Measurements from ENCODE around the gene DSCAML1. TPM values are rescaled to one million over a fixed set of nuclear protein-coding genes. Genes with fewer than 3 reads are reported as not detected.

DSCAML1 gene
- total RNA-seq, 2 donors from 2014 or later, result 2.8 TPM; not detected in 1

DNA sequence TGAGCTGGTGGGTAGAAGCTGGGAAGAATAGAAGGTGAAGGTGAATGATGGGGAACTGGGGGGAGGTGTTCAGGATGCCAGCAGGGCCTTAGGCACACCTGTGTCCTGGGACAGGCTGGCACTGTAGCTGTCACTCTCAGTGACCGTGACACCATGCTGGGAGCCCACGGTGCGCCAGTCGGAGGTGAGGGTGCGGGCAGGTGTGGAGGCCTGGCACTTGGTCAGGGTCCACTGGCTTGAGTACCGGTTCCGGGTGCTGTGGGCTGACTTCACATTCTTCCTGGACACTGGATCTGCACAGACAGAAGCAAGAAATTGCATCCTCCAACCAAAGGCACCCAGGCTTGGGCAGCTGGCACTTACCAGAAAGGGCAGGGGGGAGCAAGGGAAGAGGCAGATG is 365.6 kb downstream of the DSCAML1 start:
- H3K27ac Mint-ChIP-seq, result no peak overlapping the region
- H3K36me3 Mint-ChIP-seq (ENCODE audit: low read depth), result no peaks in the 10 kb centered on the region
- H3K4me3 Mint-ChIP-seq, result no peak overlapping the region
- no peak for ATAC-seq (replicated peaks)
- peaks cover 4% of the 10 kb centered on the region for H3K27me3 Mint-ChIP-seq
- peaks cover 5% of the 10 kb centered on the region for H3K4me1 Mint-ChIP-seq
- H3K9me3 Mint-ChIP-seq, result no peaks in the 10 kb centered on the region

DNA sequence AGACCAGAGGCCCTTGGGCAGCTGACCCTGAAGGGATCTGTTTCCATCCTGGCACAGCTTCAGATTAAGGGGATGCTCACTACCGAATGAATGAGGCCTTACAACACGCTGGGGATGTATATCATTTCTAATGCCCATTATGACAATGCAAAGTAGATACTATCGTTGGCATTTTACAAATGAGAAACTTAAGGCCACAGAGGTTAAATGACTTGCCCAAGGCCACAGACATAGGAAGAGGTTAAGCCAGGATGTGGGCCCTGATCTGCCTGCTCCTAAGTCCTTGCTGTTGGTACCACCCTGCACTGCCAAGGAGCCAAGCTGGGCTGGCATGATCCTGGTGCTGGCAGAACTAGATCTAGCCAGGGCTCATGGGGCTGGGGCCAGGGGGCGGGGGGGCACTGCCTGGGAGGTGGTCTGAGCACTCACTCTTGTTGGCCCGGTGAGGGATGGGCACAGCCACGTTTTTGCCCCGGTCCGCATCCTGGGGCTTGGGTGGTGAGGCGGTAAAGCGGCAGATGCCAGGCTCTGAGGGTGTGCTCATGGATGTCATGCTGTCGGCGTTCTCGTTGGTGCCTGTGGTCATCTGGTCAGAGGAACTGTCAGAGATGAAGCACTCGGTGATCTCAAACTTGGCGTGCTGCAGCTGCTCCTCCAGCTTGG is 366.6 kb downstream of the DSCAML1 start:
- H3K27ac Mint-ChIP-seq, result no peak overlapping the region
- no peak overlapping the region for H3K4me3 Mint-ChIP-seq
- peak; percentile 19 for ATAC-seq (replicated peaks)
- peaks cover 5% of the 10 kb centered on the region for H3K4me1 Mint-ChIP-seq
- no peaks in the 10 kb centered on the region for H3K27me3 Mint-ChIP-seq
- H3K36me3 Mint-ChIP-seq (ENCODE audit: low read depth), result no peaks in the 10 kb centered on the region
- no peaks in the 10 kb centered on the region for H3K9me3 Mint-ChIP-seq

DNA sequence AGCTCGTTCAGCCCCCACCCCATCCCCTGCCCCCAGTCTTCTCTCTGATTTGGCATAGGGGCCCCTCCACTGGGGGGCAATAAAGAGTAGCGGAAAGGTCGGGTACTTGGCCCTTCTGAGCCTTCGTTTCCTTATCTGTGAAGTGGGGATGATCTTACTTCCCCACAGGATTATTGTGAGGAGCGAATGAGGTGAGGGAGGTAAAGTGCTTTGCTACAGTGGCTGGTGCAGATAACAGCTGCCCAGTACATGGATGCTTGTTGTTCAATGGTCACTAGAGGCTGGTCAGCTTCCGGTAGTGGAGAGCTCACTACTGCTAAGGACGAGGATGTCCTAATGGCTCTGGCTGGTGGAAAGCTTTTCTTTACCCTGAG is 368.2 kb downstream of the DSCAML1 start:
- Mint-ChIP-seq H3K27ac (no peak overlapping the region), H3K36me3 (ENCODE audit: low read depth) (no peaks in the 10 kb centered on the region), H3K4me1 (peaks cover 5% of the 10 kb centered on the region), H3K4me3 (no peak overlapping the region), H3K9me3 (no peaks in the 10 kb centered on the region), H3K27me3 (no peaks in the 10 kb centered on the region)
- no peak for ATAC-seq (replicated peaks)

DNA sequence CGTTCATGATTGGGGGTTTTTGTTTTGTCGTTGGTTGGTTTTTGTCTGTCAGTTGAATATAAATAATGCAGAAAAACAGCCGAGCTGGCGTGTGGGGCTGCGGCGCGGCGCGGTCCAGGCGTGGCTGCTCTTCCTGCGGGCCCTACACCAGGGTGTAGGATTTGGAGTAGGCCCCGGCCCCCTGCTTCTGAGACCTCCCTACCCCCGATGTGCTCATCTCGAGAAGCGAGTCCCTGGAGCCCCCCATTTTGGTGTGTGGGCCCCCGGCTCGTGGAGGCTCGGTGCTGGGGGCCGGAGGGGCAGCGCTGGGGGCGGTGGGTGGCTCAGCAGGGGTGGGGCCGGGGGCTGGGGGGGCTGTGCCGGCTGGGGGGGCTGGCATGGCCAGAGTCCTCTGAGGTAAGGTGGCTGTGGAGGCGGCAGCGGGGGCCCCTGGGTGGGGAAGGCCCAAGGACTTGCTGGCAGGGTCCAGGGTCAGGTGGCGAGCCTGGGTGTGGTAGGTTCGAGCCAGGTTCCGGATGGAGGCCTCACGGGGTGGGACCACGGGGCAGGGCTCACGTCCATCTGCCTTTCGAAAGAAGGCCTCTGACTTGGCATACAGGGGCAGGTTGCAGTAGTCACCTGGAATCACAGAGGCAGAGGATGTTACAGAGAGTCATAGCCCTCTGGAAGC is 368.7 kb downstream of the DSCAML1 start:
- ATAC-seq (replicated peaks), result no peak
- Mint-ChIP-seq H3K4me1 (peaks cover 5% of the 10 kb centered on the region), H3K27me3 (no peaks in the 10 kb centered on the region), H3K27ac (no peak overlapping the region), H3K4me3 (no peak overlapping the region), H3K36me3 (ENCODE audit: low read depth) (no peaks in the 10 kb centered on the region), H3K9me3 (no peaks in the 10 kb centered on the region)

DNA sequence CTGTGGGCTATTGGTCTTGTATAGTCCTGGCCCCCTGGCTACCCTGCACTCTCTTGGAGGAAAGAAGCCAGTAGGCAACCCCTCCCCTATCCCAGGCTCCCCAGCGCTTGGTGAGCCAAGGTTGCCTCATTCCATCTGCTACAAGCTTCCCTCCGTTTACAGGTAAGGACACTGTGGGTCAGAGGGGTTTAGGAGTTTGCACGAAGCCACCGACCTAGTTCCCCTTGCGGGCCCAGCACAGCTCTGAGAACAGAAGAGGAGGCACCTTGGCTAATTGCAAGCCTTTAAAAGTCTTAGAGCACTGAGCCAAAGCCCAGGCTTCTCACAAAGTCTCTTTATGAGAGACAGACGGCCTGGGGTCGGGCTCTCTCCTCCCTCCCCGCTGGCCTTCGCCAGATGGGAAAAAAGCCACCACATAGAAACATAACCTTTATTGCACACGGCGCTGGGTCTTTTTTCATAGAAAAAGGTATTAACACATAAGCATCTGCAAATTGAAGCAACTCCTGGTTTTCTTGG is 369.6 kb downstream of the DSCAML1 start:
- Mint-ChIP-seq H3K27ac (no peak overlapping the region), H3K27me3 (no peaks in the 10 kb centered on the region), H3K9me3 (no peaks in the 10 kb centered on the region), H3K4me1 (peaks cover 5% of the 10 kb centered on the region), H3K4me3 (no peak overlapping the region), H3K36me3 (ENCODE audit: low read depth) (no peaks in the 10 kb centered on the region)
- ATAC-seq (replicated peaks), result no peak

DNA sequence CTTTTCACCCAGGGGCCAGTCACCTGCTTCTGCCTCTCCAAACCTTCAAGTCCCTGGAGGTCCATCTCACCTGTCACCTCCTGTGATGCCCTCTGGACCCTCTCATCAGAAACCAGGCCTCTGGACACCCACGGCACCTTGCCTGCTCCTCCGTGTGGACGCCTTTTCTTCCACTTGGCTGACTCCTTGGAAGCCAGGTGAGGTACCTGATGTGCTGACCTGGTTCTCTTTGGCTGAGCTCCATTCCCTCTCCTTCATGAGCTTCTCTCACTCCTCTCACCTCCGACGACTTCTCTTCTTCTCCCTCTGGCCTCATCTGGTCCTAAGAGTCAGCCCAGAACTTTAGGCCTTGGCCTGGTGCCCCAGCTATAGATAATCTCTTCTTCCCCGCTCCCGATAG is 370.1 kb downstream of the DSCAML1 start:
- H3K27me3 Mint-ChIP-seq, result no peaks in the 10 kb centered on the region
- peaks cover 5% of the 10 kb centered on the region for H3K4me1 Mint-ChIP-seq
- no peaks in the 10 kb centered on the region for H3K36me3 Mint-ChIP-seq (ENCODE audit: low read depth)
- ATAC-seq (replicated peaks), result no peak
- H3K27ac Mint-ChIP-seq, result no peak overlapping the region
- no peaks in the 10 kb centered on the region for H3K9me3 Mint-ChIP-seq
- no peak overlapping the region for H3K4me3 Mint-ChIP-seq

DNA sequence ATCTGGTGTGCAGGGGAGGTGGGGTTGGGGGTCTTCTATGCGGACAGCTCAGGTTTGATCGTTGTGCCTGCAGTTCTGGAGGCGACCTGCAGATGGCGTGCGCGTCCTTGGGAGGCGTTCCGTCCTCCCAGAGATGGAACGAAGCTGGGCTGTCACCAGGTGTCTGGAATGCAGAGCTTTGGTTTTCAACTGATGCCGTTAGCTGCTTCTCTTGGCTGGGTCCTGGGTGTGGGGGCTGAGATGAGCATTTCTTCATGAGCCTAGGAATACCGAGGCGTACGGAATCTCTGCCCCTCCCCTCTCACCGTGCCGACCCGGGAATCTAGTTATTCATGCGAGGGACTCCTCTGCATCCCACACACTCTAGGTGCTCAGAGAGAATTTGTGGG is 370.7 kb downstream of the DSCAML1 start:
- Mint-ChIP-seq H3K9me3 (no peaks in the 10 kb centered on the region), H3K27me3 (peaks cover 1% of the 10 kb centered on the region), H3K4me3 (no peak overlapping the region), H3K27ac (no peak overlapping the region), H3K36me3 (ENCODE audit: low read depth) (no peaks in the 10 kb centered on the region), H3K4me1 (peaks cover 5% of the 10 kb centered on the region)
- ATAC-seq (replicated peaks), result peak; percentile 48

DNA sequence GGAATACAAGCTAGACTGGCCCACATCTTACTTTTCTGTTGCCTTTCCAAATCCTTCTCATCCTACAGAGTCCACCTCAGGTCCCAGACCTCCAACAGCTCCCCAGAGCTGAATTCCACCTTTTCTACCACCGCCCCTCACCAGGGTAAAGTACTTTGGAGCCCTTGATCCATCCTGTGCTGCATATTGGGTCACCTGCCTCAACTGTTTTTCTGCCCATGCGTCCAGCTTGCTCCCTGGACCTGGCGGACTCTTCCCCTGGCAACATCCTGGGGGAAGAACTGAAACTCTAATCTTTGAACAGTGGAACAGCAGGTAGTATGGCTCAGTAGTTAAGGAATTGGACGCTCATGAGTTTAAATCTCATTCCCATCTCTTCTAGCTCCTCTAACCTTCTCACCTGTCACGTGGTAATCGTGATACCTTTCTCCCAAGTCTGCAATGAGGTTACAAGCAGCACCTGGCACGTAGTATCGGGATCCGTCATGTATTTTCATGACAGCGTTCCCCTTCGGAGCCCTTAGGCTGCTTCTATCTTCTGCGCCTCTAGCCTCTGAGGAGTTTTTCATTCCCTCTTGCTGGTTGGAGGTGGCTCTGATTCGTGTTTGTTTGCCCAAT is 371.2 kb downstream of the DSCAML1 start:
- Mint-ChIP-seq H3K4me3 (no peak overlapping the region), H3K36me3 (ENCODE audit: low read depth) (no peaks in the 10 kb centered on the region), H3K27me3 (peaks cover 3% of the 10 kb centered on the region), H3K4me1 (peaks cover 5% of the 10 kb centered on the region), H3K9me3 (no peaks in the 10 kb centered on the region), H3K27ac (no peak overlapping the region)
- ATAC-seq (replicated peaks), result no peak

DNA sequence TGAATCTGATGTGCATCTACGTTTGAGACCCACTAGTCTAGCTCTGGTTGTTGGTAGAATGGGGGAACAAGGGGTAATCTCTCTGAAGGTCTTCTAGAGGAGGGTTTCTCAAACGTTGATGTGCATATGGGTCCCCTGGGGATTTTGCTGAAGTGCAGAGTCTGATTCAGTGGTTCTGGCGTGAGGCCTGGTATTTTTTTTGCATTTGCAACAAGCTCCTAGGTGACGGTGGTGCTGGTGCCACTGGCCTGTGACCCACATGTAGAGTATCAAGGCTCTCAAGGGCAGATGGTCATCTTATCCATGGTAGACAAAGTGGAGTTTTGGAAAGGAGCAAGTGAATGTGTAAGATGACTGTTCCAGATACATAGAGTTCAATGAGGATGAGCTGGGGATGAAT is 372.2 kb downstream of the DSCAML1 start:
- no peak overlapping the region for H3K4me3 Mint-ChIP-seq

DNA sequence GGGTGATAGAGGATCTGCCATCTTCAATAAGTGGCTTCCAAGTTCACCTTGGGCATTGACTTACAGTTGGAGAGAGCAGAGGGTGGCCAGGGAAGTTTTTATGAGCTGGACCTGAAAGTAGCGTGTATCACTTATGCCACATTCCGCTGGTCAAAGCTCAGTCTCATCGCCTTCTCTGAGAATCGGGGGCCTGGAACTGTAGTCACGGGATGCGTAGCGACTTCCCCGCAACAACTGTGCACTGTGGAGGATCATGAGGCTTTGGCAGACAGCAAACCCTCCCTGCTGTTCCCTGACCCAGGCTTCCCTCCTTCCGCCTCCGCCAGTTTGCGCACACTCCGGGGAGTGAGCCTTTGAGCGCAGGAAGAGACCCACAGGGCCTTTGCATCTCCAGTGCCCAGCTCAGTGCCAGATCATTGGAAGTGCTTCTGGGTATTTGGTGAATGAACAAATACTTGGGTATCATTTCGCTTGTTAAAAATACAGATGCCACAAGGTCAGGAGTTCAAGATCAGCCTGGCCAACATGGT is 373.9 kb downstream of the DSCAML1 start:
- H3K9me3 Mint-ChIP-seq, result no peaks in the 10 kb centered on the region
- H3K4me3 Mint-ChIP-seq, result no peak overlapping the region
- H3K27ac Mint-ChIP-seq, result no peak overlapping the region
- peaks cover 5% of the 10 kb centered on the region for H3K4me1 Mint-ChIP-seq
- no peaks in the 10 kb centered on the region for H3K36me3 Mint-ChIP-seq (ENCODE audit: low read depth)
- peaks cover 3% of the 10 kb centered on the region for H3K27me3 Mint-ChIP-seq
- no peak for ATAC-seq (replicated peaks)

More for the DNA sequence above, 372.2 kb downstream of the DSCAML1 start:
- Mint-ChIP-seq H3K9me3 (no peaks in the 10 kb centered on the region), H3K36me3 (ENCODE audit: low read depth) (no peaks in the 10 kb centered on the region), H3K4me1 (peaks cover 5% of the 10 kb centered on the region), H3K27me3 (peaks cover 3% of the 10 kb centered on the region), H3K27ac (no peak overlapping the region)
- no peak for ATAC-seq (replicated peaks)

DNA sequence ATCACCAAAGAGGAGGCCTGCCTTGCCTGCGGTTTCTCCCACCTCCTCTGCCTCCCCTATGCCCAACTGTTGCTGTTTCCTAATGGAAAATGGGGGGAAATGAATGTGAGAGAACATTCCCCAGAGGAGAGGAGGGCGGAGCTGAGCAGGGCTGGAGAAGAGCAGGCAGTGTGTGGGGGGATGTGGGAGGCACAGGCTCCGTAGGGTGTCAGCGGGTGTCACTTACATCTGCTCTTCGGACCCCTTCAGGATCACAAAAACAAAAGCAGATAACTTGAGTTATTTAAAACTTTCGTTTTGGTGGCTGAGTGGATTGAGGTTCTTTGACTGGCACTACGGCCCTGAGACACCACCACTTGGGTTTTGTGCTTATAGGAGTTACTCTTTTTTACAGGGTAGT is 375.5 kb downstream of the DSCAML1 start:
- Mint-ChIP-seq H3K4me3 (no peak overlapping the region), H3K27ac (no peak overlapping the region), H3K4me1 (no peaks in the 10 kb centered on the region), H3K27me3 (peaks cover 3% of the 10 kb centered on the region), H3K36me3 (ENCODE audit: low read depth) (no peaks in the 10 kb centered on the region), H3K9me3 (no peaks in the 10 kb centered on the region)
- no peak for ATAC-seq (replicated peaks)

DNA sequence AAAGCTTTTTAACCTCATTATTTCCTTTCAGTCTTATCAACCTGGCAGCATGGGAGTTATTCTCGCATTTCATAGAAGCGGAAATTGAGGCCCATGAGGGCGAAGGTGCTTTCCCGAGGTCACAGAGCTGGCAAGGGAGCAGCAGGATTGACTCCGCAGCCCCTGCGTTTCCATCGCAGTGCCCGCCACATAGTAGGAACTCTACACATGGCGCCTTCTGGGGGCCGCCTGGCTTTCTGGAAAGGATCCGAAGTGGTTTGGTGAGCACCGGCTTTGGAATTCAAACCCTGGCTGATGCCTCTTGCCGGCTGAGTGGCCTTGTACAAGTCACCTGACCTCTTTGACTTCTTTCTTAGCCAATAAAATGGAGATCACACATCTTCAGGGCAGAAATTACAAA is 376.0 kb downstream of the DSCAML1 start:
- no peak for ATAC-seq (replicated peaks)
- Mint-ChIP-seq H3K27ac (no peak overlapping the region), H3K27me3 (peaks cover 3% of the 10 kb centered on the region), H3K36me3 (ENCODE audit: low read depth) (no peaks in the 10 kb centered on the region), H3K4me3 (no peak overlapping the region), H3K9me3 (no peaks in the 10 kb centered on the region), H3K4me1 (no peaks in the 10 kb centered on the region)

DNA sequence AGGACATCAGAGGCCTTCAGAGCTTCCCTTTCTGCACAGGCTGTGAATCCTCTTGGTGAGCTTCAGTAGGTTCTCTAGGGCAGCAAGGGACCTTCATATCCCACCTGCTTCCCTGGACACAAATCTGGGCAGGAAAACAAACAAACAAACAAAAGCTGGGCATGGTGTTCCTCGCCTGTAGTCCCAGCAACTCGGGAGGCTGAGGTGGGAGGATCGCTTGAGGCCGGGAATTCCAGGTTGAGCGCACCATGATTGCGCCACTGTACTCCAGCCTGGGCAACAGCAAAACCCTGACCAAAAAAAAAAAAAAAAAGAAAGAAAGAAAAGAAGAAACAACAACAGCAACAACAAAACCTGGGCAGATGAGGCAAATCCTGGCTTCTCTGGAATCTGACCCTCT is 376.4 kb downstream of the DSCAML1 start:
- H3K4me1 Mint-ChIP-seq, result no peaks in the 10 kb centered on the region
- H3K36me3 Mint-ChIP-seq (ENCODE audit: low read depth), result no peaks in the 10 kb centered on the region
- peaks cover 3% of the 10 kb centered on the region for H3K27me3 Mint-ChIP-seq
- no peak overlapping the region for H3K27ac Mint-ChIP-seq
- no peak for ATAC-seq (replicated peaks)
- no peak overlapping the region for H3K4me3 Mint-ChIP-seq
- H3K9me3 Mint-ChIP-seq, result no peaks in the 10 kb centered on the region

DNA sequence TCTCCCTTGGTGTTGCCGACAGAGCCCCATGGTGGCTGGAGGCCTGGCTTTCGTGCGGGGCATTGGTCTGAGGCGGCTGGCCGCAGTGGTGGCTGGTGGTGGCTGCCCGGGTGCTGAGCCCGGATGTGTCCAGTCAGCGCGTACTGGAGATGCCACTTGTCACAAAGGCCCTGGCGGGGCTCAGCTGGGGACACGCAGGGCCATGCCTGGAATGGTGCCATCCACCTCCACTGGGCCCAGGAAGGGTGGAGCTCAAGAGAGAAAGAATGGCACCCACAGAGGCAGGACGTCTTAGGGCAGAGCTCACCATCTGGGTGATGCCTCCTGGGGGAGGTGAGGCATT is 376.9 kb downstream of the DSCAML1 start:
- H3K36me3 Mint-ChIP-seq (ENCODE audit: low read depth), result no peaks in the 10 kb centered on the region
- no peak for ATAC-seq (replicated peaks)
- no peaks in the 10 kb centered on the region for H3K4me1 Mint-ChIP-seq

More for the DNA sequence above, 376.9 kb downstream of the DSCAML1 start:
- Mint-ChIP-seq H3K27ac (no peak overlapping the region), H3K27me3 (peaks cover 3% of the 10 kb centered on the region), H3K4me3 (no peak overlapping the region), H3K9me3 (no peaks in the 10 kb centered on the region)
